KOPT-K1 (cell line): ENCODE results near the gene ATF7IP2.
"Not testable (repeated sequence)": the region's sequence is repeated elsewhere in the genome, so short reads cannot be mapped to it uniquely, and the experiment has no call there.

Experiments used
- H3K27ac ChIP-seq: fragments of 200-600 bp; sonication (generic); 2 replicates; pipeline ENCODE4 v1.5.1; 2016; ENCODE audit warnings: antibody characterized with exemption, mild to moderate bottlenecking, low read depth, low read length; ENCODE audit not compliant: poor library complexity, severe bottlenecking
- H3K36me3 ChIP-seq: fragments of 200-600 bp; sonication (generic); 2 replicates; pipeline ENCODE4 v1.5.1; 2017; ENCODE audit warnings: antibody characterized with exemption, mild to moderate bottlenecking, low read length, moderate library complexity; ENCODE audit not compliant: insufficient read depth
- H3K9me3 ChIP-seq: fragments of 200-600 bp; sonication (generic); 2 replicates; pipeline ENCODE4 v1.5.1; 2017; ENCODE audit warnings: antibody characterized with exemption, low read length, mild to moderate bottlenecking; ENCODE audit not compliant: insufficient read depth, poor library complexity, severe bottlenecking

ATF7IP2 gene

DNA sequence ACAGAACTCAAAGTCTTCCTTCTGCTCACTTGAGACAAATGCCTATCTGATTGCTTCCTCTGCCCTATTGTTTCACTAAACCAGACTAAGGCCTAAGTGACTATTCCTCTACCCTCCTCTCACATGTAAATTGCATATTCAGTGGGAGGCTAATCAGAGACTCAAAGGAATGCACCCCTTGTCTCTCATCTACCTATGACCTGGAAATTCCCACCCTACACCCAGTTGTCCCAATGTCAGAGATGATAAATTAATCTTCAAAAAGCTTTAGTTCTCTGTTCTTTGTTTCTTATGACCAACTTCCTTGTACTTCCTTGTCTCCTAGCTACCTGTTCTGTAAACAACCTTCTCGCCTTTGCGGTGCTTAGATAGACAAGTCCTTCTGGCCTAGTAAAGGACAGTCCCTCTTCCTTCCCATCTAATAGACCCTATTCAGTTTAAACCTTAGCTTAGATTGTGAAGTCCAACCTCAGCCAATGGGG, 118.6 kb downstream of the ATF7IP2 start:
- Histone ChIP-seq H3K36me3 (no peaks in the 10 kb centered on the region), H3K27ac (no peak overlapping the region), H3K9me3 (no peaks in the 10 kb centered on the region)

DNA sequence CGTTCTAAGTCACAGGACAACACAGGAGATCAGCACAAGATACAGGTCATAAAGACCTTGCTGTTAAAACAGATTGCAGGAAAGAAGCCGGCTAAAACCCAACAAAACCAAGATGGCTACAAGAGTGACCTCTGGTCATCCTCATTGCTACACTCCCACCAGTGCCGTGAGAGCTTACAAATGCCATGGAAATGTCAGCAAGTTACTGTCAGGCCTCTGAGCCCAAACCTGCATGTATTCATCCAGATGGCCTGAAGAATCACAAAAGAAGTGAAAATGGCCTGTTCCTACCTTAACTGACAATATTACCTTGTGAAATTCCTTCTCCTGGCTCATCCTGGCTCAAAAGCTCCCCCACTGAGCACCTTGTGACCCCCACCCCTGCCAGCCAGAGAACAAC, 119.4 kb downstream of the ATF7IP2 start:
- H3K27ac ChIP-seq, H3K9me3 ChIP-seq, H3K36me3 ChIP-seq: not testable (repeated sequence)

GRCh38 chr16:10509534-10510025, 123.7 kb downstream of the ATF7IP2 start:
- H3K27ac ChIP-seq = no peak overlapping the region

GRCh38 chr16:10510279-10510678, 124.4 kb downstream of the ATF7IP2 start:
- Histone ChIP-seq H3K27ac (no peak overlapping the region), H3K36me3 (no peaks in the 10 kb centered on the region), H3K9me3 (no peaks in the 10 kb centered on the region)

More at GRCh38 chr16:10509534-10510025, 123.7 kb downstream of the ATF7IP2 start:
- H3K36me3 ChIP-seq = no peaks in the 10 kb centered on the region
- no peaks in the 10 kb centered on the region for H3K9me3 ChIP-seq

- Histone ChIP-seq H3K9me3 (no peaks in the 10 kb centered on the region), H3K27ac (no peak overlapping the region), H3K36me3 (no peaks in the 10 kb centered on the region)
Measured at GRCh38 chr16:10511829-10512228, 126.0 kb downstream of the ATF7IP2 start.

DNA sequence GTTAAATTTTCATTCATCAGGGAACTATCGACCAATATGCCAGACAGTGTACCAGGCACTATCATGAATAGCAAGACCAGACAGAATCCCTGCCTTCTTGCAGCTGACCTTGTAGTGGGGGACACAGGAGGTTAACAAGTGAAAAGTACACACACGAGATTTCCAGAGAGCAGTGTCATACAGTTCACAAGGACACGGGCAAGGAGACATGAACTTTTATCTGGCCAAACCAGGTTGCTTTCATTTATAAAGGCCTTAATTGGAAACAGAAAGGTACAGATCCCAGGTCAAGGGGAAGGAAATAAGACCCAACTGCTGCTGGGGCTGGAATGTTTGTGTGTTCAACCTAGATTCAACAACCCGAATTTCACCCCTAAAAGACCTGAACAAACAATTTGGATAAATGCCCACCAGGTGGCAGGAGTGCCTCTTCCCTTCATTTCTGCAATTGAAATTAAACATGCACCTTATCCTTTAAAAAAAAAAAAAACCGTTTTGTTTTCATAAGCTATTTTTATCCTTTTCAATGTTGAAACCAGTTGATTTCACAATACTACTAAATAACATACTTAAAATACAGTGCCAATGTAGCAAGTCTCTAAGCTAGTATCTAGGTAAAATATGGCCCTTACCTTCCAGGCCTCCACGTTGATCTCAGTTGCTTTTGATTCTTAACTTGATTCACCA, 128.7 kb downstream of the ATF7IP2 start:
- no peaks in the 10 kb centered on the region for H3K9me3 ChIP-seq
- H3K27ac ChIP-seq = no peak overlapping the region
- H3K36me3 ChIP-seq = no peaks in the 10 kb centered on the region

- no peak overlapping the region for H3K27ac ChIP-seq
Measured at GRCh38 chr16:10517868-10518267, 132.0 kb downstream of the ATF7IP2 start.

GRCh38 chr16:10518479-10519041, 132.7 kb downstream of the ATF7IP2 start:
- Histone ChIP-seq H3K27ac (no peak overlapping the region), H3K9me3 (no peaks in the 10 kb centered on the region), H3K36me3 (no peaks in the 10 kb centered on the region)

More at GRCh38 chr16:10517868-10518267, 132.0 kb downstream of the ATF7IP2 start:
- no peaks in the 10 kb centered on the region for H3K9me3 ChIP-seq
- no peaks in the 10 kb centered on the region for H3K36me3 ChIP-seq

DNA sequence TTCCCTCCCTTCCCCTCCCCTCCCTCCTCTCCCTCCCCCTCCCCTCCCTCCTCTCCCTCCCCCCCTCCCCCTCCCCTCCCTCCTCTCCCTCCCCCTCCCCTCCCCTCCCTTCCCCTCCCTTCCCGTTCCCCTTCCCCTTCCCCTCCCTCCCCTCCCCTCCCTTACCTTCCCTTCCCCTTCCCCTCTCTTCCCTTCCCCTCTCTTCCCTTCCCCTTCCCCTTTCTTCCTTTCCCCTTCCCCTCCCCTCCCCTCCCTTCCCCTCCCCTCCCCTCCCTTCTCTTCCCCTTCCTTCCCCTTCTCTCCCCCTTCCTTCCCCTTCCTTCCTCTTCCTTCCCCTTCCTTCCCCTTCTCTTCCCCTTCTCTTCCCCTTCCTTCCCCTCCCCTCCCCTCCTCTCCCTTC, 133.4 kb downstream of the ATF7IP2 start:
- H3K27ac ChIP-seq = no peak overlapping the region
- no peaks in the 10 kb centered on the region for H3K9me3 ChIP-seq
- no peaks in the 10 kb centered on the region for H3K36me3 ChIP-seq

DNA sequence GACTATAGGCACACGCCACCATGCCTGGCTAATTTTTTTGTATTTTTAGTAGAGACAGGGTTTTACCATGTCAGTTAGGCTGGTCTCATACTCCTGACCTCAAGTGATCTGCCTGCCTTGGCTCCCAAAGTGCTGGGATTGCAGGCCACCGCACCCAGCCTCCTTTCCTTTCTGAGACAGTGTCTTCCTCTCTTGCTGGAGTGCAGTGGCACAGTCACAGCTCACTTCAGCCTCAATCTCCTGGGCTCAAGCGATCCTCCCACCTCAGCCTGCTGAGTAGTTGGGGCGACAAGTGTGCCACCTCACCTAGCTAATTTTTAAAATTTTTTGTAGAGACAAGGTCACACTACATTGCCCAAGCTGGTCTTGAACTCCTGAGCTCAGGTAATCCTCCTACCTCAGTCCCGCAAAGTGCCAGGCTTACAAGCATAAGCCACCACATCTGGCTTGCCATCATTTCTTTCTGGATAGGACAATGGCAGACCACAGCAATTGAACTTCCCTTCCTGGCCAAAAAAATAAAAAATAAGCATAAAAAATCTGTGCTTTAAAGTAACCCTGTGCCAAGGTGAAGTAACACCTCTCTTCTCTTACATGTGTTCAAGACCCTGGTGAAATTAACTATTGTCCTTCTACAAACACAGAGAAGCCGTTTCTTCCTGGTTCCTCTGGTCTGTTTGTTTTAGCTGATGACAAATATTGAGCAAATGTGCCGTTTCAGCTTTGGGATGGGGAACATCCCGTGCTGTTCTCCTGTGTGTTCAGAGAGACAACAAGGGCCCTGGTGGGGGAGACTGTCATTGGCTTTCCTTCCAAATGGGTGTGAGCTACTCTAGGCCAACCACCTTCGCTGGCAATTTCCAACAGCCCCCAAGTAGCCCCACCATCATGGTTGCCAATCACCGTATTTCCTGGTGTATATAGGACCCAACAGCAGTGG, 134.3 kb downstream of the ATF7IP2 start:
- no peak overlapping the region for H3K27ac ChIP-seq

GRCh38 chr16:10520869-10521578, 135.2 kb downstream of the ATF7IP2 start:
- H3K27ac ChIP-seq = no peak overlapping the region
- no peaks in the 10 kb centered on the region for H3K36me3 ChIP-seq
- no peaks in the 10 kb centered on the region for H3K9me3 ChIP-seq

More for the DNA sequence above, 134.3 kb downstream of the ATF7IP2 start:
- Histone ChIP-seq H3K36me3 (no peaks in the 10 kb centered on the region), H3K9me3 (no peaks in the 10 kb centered on the region)

- Histone ChIP-seq H3K27ac (no peak overlapping the region), H3K9me3 (no peaks in the 10 kb centered on the region), H3K36me3 (no peaks in the 10 kb centered on the region)
Measured at GRCh38 chr16:10521681-10522274, 135.9 kb downstream of the ATF7IP2 start.

- Histone ChIP-seq H3K9me3 (no peaks in the 10 kb centered on the region), H3K27ac (no peak overlapping the region), H3K36me3 (no peaks in the 10 kb centered on the region)
Measured at GRCh38 chr16:10522966-10523365, 137.1 kb downstream of the ATF7IP2 start.

DNA sequence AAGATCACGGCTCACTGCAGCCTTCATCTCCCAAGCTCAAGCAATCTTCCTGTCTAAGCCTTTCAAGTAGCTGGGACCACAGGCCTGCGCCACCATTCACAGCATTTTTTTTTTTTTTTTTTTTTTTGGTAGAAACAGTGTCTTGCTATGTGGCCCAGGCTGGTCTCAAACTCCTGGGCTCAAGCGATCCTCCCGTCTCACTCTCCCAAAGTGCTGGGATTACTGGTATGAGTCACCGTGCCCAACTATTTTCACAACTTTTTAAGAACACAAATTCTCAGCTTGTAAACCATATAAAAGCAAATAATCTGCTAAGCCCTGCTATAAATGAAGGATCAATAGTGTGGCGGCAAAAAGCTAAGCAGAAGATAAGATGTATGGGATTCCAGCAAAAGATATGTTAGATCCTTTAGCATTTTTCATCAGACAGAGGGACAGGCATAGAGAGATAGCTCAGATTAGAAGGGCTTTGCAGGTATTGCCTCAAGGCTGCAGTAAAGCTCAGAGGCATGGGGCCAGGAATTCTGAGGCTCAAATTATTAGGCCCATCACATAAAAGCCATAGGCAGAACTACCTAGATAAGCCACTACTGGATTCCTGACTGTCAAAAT, 139.5 kb downstream of the ATF7IP2 start:
- no peaks in the 10 kb centered on the region for H3K36me3 ChIP-seq
- no peak overlapping the region for H3K27ac ChIP-seq
- H3K9me3 ChIP-seq = no peaks in the 10 kb centered on the region
